ENCODE data around the gene LRP1B.

The LRP1B gene

GRCh38 chr2:141869572-141869971 lies 261.2 kb downstream of the LRP1B start:
- no peak for DNase-seq
- Histone ChIP-seq H3K9me2 (replicated peaks; ENCODE audit: insufficient read depth, low read length) (no peaks in the 10 kb centered on the region), H3K27me3 (replicated peaks; ENCODE audit: insufficient read depth, low read length) (no peaks in the 10 kb centered on the region), H3K4me3 (ENCODE audit: low read length) (no peak overlapping the region), H3F3A (ENCODE audit: insufficient read depth, low read length) (no peaks in the 10 kb centered on the region), H3K9ac (ENCODE audit: low read length) (no peak overlapping the region), H4K20me1 (ENCODE audit: insufficient read depth, low read length) (no peaks in the 10 kb centered on the region), H3K36me3 (replicated peaks; ENCODE audit: insufficient read depth, low read length) (no peaks in the 10 kb centered on the region), H2AFZ (ENCODE audit: low read length) (no peak overlapping the region), H3K27ac (ENCODE audit: low read length) (no peak overlapping the region), H3K4me1 (ENCODE audit: low read length) (no peaks in the 10 kb centered on the region), H3K79me2 (ENCODE audit: low read length) (no peaks in the 10 kb centered on the region), H3K9me3 (replicated peaks; ENCODE audit: insufficient read depth, low read length) (no peaks in the 10 kb centered on the region), H3K4me2 (ENCODE audit: low read depth, low read length) (no peak overlapping the region)
- TF ChIP-seq CTCF (IDR thresholded peaks at IDR 0.05; ENCODE audit: low read length), result no peak
- no peak for TF ChIP-seq EZH2 (optimal IDR thresholded peaks at IDR 0.05; ENCODE audit: low read depth, low read length)
- TF ChIP-seq EZH2phosphoT487 (IDR thresholded peaks at IDR 0.05; ENCODE audit: low read length), result no peak

GRCh38 chr2:141863964-141864363 lies 266.9 kb downstream of the LRP1B start:
- H3K27ac ChIP-seq (ENCODE audit: low read length), result no peak overlapping the region

GRCh38 chr2:141856215-141856919 lies 274.4 kb downstream of the LRP1B start:
- no peaks in the 10 kb centered on the region for H3K36me3 ChIP-seq (replicated peaks; ENCODE audit: insufficient read depth, low read length)
- no peaks in the 10 kb centered on the region for H3K9me2 ChIP-seq (replicated peaks; ENCODE audit: insufficient read depth, low read length)
- no peaks in the 10 kb centered on the region for H3K79me2 ChIP-seq (ENCODE audit: low read length)
- no peak overlapping the region for H2AFZ ChIP-seq (ENCODE audit: low read length)
- no peak overlapping the region for H3K4me2 ChIP-seq (ENCODE audit: low read depth, low read length)
- no peaks in the 10 kb centered on the region for H4K20me1 ChIP-seq (ENCODE audit: insufficient read depth, low read length)
- peak; percentile 66 for DNase-seq
- no peaks in the 10 kb centered on the region for H3K27me3 ChIP-seq (replicated peaks; ENCODE audit: insufficient read depth, low read length)
- H3K9ac ChIP-seq (ENCODE audit: low read length), result no peak overlapping the region
- no peaks in the 10 kb centered on the region for H3K9me3 ChIP-seq (replicated peaks; ENCODE audit: insufficient read depth, low read length)
- no peak for TF ChIP-seq CTCF (IDR thresholded peaks at IDR 0.05; ENCODE audit: low read length)
- no peak for TF ChIP-seq EZH2phosphoT487 (IDR thresholded peaks at IDR 0.05; ENCODE audit: low read length)
- no peak for TF ChIP-seq EZH2 (optimal IDR thresholded peaks at IDR 0.05; ENCODE audit: low read depth, low read length)
- peak overlapping the region; percentile 17; the same call in 1 of the 2 replicates for H3K27ac ChIP-seq (ENCODE audit: low read length)
- H3F3A ChIP-seq (ENCODE audit: insufficient read depth, low read length), result no peaks in the 10 kb centered on the region
- H3K4me3 ChIP-seq (ENCODE audit: low read length), result no peak overlapping the region
- H3K4me1 ChIP-seq (ENCODE audit: low read length), result 0 out of 2 replicates have a peak, but pooled peaks cover 2% of the 10 kb centered on the region

More at GRCh38 chr2:141863964-141864363, 266.9 kb downstream of the LRP1B start:
- H3K9me3 ChIP-seq (replicated peaks; ENCODE audit: insufficient read depth, low read length), result no peaks in the 10 kb centered on the region
- H3K4me1 ChIP-seq (ENCODE audit: low read length), result no peaks in the 10 kb centered on the region
- no peak overlapping the region for H3K9ac ChIP-seq (ENCODE audit: low read length)
- no peaks in the 10 kb centered on the region for H3K9me2 ChIP-seq (replicated peaks; ENCODE audit: insufficient read depth, low read length)
- H3K4me2 ChIP-seq (ENCODE audit: low read depth, low read length), result no peak overlapping the region
- DNase-seq, result no peak
- no peak overlapping the region for H3K4me3 ChIP-seq (ENCODE audit: low read length)
- no peaks in the 10 kb centered on the region for H3F3A ChIP-seq (ENCODE audit: insufficient read depth, low read length)
- no peaks in the 10 kb centered on the region for H3K27me3 ChIP-seq (replicated peaks; ENCODE audit: insufficient read depth, low read length)
- no peak overlapping the region for H2AFZ ChIP-seq (ENCODE audit: low read length)
- no peak for TF ChIP-seq EZH2 (optimal IDR thresholded peaks at IDR 0.05; ENCODE audit: low read depth, low read length)
- TF ChIP-seq CTCF (IDR thresholded peaks at IDR 0.05; ENCODE audit: low read length), result no peak
- no peak for TF ChIP-seq EZH2phosphoT487 (IDR thresholded peaks at IDR 0.05; ENCODE audit: low read length)
- no peaks in the 10 kb centered on the region for H3K36me3 ChIP-seq (replicated peaks; ENCODE audit: insufficient read depth, low read length)
- H3K79me2 ChIP-seq (ENCODE audit: low read length), result no peaks in the 10 kb centered on the region
- no peaks in the 10 kb centered on the region for H4K20me1 ChIP-seq (ENCODE audit: insufficient read depth, low read length)
